ENCODE results near the gene NOTUM. TPM values are rescaled to one million over a fixed set of nuclear protein-coding genes. Genes with fewer than 3 reads are reported as not detected.

NOTUM gene
- total and polyA plus RNA-seq, 9 of the 15 experiments (the other 6 are each of a cell fraction or from before 2014, with no cell fraction given), result 0.03 to 14.0 (median 4.1) TPM

GRCh38 chr17:81922566-81923301 is 38.3 kb downstream of the NOTUM start (continued):
- TF ChIP-seq AFF1 (IDR thresholded peaks at IDR 0.05; ENCODE audit: low read depth in 1 of 2, partially characterized antibody in 2 of 2) (no peak), ETV1 (tag; conservative IDR thresholded peaks at IDR 0.05; ENCODE audit: low read depth) (no peak), CTCF (IDR thresholded peaks at IDR 0.05 in 2 of 3, conservative IDR thresholded peaks at IDR 0.05 in 1 of 3; ENCODE audit: insufficient read depth in 2 of 3, low read depth in 1 of 3, low read length in 3 of 3) (0 out of 6 replicates have a peak, but pooled peaks of 1 of the 3 experiments have one; percentile 0), SMAD1 (IDR thresholded peaks at IDR 0.05; ENCODE audit: low read depth, low read length, partially characterized antibody) (no peak), ETS1 (conservative IDR thresholded peaks at IDR 0.05; ENCODE audit: control insufficient read depth, low read depth, low read length) (peak; percentile 89), BCOR (IDR thresholded peaks at IDR 0.05) (no peak), PRPF4 (IDR thresholded peaks at IDR 0.05; ENCODE audit: insufficient read depth, low read depth, low read length, poor library complexity, severe bottlenecking) (no peak), FOXJ2 (tag; IDR thresholded peaks at IDR 0.05) (no peak), CBX8 (IDR thresholded peaks at IDR 0.05; ENCODE audit: borderline replicate concordance, extremely low read depth, low read depth, low read length, poor library complexity, severe bottlenecking) (no peak), ZNF668 (CRISPR knock-in tag; IDR thresholded peaks at IDR 0.05) (no peak), MLX (CRISPR knock-in tag; conservative IDR thresholded peaks at IDR 0.05) (no peak), CHD2 (IDR thresholded peaks at IDR 0.05; ENCODE audit: low read depth, low read length) (no peak), ZBTB7A (IDR thresholded peaks at IDR 0.05; ENCODE audit: borderline replicate concordance, control insufficient read depth, low read depth, low read length) (0 out of 2 replicates have a peak, but pooled peaks have one; percentile 52), BRCA1 (IDR thresholded peaks at IDR 0.05) (no peak), BRCA1 (CRISPR knock-in tag; IDR thresholded peaks at IDR 0.05) (no peak), ZNF512 (tag; IDR thresholded peaks at IDR 0.05) (no peak), POLR2A (conservative IDR thresholded peaks at IDR 0.05) (peak; percentile 61; the same call in 1 of the 2 replicates)
